ENCODE results near the gene CDCA4. TPM values are rescaled to one million over a fixed set of nuclear protein-coding genes. Genes with fewer than 3 reads are reported as not detected.

The CDCA4 gene
- polyA plus RNA-seq (2013, experiment 1 of 2): 33.1 TPM
- polyA plus RNA-seq (2013, experiment 2 of 2): 29.9 TPM

GRCh38 chr14:105020815-105021655 lies at the start of gene CDCA4:
CDCA4 (minus strand) TSS chr14:105021083; CDS start chr14:105011929, 9,154 bp downstream.
- Histone ChIP-seq H3K36me3 (ENCODE audit: control insufficient read depth, insufficient read depth, low read length) (peaks cover 29% of the 10 kb centered on the region), H3K9me3 (ENCODE audit: control insufficient read depth, low read length) (no peaks in the 10 kb centered on the region), H3K27ac (ENCODE audit: low read depth, low read length, severe bottlenecking) (peak within 1 kb of the TSS; percentile 83), H3K4me3 (ENCODE audit: extremely low read depth, insufficient read depth, low read length, poor library complexity, severe bottlenecking) (peak within 1 kb of the TSS; percentile 76), H3K4me1 (ENCODE audit: control insufficient read depth, insufficient read depth, low read length, poor library complexity, severe bottlenecking) (peaks cover 48% of the 10 kb centered on the region)
- WGBS, 2 experiments (ENCODE audit: insufficient coverage in 2 of 2): 0 to 1% methylated on average over 61 to 83 of the region's 115 CpGs

DNA sequence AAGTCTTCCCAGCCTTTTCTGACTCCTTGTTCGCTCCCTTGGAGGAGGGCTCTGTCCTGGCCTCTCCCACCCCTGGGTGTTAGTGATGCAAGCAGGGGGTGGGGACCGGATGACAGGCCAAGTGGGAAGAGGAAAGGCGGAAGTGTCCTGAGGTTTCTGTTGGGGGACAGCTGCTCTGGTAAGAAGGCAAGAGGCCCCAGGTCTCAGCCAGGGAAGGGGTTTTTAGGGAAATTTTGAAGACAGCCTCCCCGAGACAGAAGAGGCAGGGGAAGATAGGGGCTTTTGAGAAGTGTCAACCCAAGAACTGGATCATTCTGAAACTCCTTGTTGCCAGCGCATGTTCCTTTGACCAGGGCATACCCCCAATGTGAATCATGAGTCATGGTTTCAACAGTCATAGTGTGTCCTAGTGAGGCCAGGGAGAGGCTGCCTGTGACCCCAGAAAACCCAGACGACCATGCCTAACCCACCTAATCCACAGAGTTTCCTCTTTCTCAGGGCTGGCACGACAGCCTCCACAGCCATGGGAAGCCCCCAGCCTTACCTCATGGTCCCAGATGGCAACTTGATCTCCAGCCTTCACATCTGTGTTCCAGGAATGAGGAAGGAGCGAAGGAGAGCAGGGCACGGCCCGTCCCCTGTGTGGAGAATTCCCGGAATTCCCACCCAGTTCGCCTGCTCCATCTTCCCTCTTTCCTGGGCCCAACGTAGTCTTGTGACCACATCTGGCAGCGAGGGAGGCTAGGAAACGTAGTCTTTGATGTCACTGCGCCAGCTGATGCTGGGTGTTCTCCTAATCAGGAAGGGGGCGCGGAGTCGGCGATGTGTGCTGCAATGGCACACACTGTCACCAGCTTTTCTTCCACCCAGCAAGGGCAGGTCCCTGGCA lies 49.2 kb upstream of the CDCA4 start:
- WGBS, 2 experiments (ENCODE audit: insufficient coverage in 2 of 2): 89 to 90% methylated on average over 17 to 20 of the region's 20 CpGs
- no peaks in the 10 kb centered on the region for H3K9me3 ChIP-seq (ENCODE audit: control insufficient read depth, low read length)
- peaks cover 44% of the 10 kb centered on the region for H3K4me1 ChIP-seq (ENCODE audit: control insufficient read depth, insufficient read depth, low read length, poor library complexity, severe bottlenecking)
- no peaks in the 10 kb centered on the region for H3K36me3 ChIP-seq (ENCODE audit: control insufficient read depth, insufficient read depth, low read length)
- no peak overlapping the region for H3K4me3 ChIP-seq (ENCODE audit: extremely low read depth, insufficient read depth, low read length, poor library complexity, severe bottlenecking)
- peak overlapping the region; percentile 5 for H3K27ac ChIP-seq (ENCODE audit: low read depth, low read length, severe bottlenecking)

DNA sequence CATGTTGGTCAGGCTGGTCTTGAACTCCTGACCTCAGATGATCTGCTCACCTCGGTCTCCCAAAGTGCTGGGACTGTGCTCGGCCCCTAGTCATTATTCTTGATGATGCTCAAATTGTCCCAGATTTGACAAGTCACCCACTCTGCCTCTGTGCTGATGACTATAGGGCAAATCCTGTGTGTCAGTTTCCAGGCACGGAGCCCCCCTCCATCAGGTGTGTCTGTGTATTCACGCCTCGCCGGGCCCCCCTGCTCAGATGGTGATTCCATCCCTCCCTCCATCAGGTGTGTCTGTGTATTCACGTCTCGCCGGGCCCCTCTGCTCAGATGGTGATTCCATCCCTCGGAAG lies 48.6 kb upstream of the CDCA4 start:
- WGBS, 2 experiments (ENCODE audit: insufficient coverage in 2 of 2): 93 to 97% methylated on average over 5 to 10 of the region's 10 CpGs
- H3K27ac ChIP-seq (ENCODE audit: low read depth, low read length, severe bottlenecking): no peak overlapping the region
- no peaks in the 10 kb centered on the region for H3K36me3 ChIP-seq (ENCODE audit: control insufficient read depth, insufficient read depth, low read length)
- peaks cover 50% of the 10 kb centered on the region for H3K4me1 ChIP-seq (ENCODE audit: control insufficient read depth, insufficient read depth, low read length, poor library complexity, severe bottlenecking)
- H3K4me3 ChIP-seq (ENCODE audit: extremely low read depth, insufficient read depth, low read length, poor library complexity, severe bottlenecking): no peak overlapping the region
- H3K9me3 ChIP-seq (ENCODE audit: control insufficient read depth, low read length): no peaks in the 10 kb centered on the region

DNA sequence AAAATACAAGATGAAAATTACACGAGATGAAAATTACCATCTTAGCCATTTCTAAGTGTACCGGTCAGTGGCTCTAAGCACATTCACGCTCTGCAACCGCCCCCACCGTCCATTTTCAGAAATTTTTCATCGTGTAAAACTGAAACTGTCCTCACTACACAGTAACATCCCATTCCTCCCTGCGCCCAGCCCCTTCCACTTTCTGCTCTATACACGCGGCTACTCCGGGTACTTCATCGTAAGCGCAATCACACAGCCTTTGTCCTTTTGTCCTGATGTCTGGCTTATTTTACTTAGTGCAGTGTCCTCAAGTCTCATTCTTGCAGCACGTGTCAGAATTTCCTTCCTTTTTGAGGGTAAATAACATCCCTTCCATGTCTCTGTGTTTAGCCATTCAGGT lies 47.9 kb upstream of the CDCA4 start:
- 95% methylated on average over 11 to 12 of the region's 13 CpGs for WGBS, 2 experiments (ENCODE audit: insufficient coverage in 2 of 2)
- no peaks in the 10 kb centered on the region for H3K9me3 ChIP-seq (ENCODE audit: control insufficient read depth, low read length)
- H3K4me3 ChIP-seq (ENCODE audit: extremely low read depth, insufficient read depth, low read length, poor library complexity, severe bottlenecking): no peak overlapping the region
- H3K36me3 ChIP-seq (ENCODE audit: control insufficient read depth, insufficient read depth, low read length): no peaks in the 10 kb centered on the region
- H3K27ac ChIP-seq (ENCODE audit: low read depth, low read length, severe bottlenecking): no peak overlapping the region
- H3K4me1 ChIP-seq (ENCODE audit: control insufficient read depth, insufficient read depth, low read length, poor library complexity, severe bottlenecking): peaks cover 48% of the 10 kb centered on the region

DNA sequence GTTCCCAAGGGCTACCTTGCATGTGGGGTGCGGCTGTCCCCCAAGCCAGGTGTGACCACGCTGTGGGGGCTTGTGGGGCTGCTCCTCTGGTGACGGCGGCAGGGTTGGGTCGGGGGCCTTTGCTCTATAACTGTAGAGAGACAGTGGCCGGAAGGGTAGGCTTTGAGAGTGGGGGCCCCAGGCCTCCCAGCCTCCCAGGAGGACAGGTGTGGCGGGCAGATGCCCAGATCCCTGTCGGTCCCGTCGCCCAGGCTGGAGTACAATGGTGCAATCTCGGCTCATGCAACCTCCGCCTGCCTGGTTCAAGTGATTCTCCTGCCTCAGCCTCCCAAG lies 47.1 kb upstream of the CDCA4 start:
- Histone ChIP-seq H3K4me1 (ENCODE audit: control insufficient read depth, insufficient read depth, low read length, poor library complexity, severe bottlenecking) (peaks cover 48% of the 10 kb centered on the region), H3K9me3 (ENCODE audit: control insufficient read depth, low read length) (no peaks in the 10 kb centered on the region), H3K27ac (ENCODE audit: low read depth, low read length, severe bottlenecking) (no peak overlapping the region), H3K4me3 (ENCODE audit: extremely low read depth, insufficient read depth, low read length, poor library complexity, severe bottlenecking) (no peak overlapping the region), H3K36me3 (ENCODE audit: control insufficient read depth, insufficient read depth, low read length) (no peaks in the 10 kb centered on the region)
- WGBS, 2 experiments (ENCODE audit: insufficient coverage in 2 of 2): 92 to 97% methylated on average over 5 to 12 of the region's 12 CpGs

GRCh38 chr14:105067140-105067968 lies 46.5 kb upstream of the CDCA4 start:
- H3K4me1 ChIP-seq (ENCODE audit: control insufficient read depth, insufficient read depth, low read length, poor library complexity, severe bottlenecking): peaks cover 48% of the 10 kb centered on the region
- H3K36me3 ChIP-seq (ENCODE audit: control insufficient read depth, insufficient read depth, low read length): no peaks in the 10 kb centered on the region
- H3K27ac ChIP-seq (ENCODE audit: low read depth, low read length, severe bottlenecking): peak overlapping the region; percentile 16
- H3K4me3 ChIP-seq (ENCODE audit: extremely low read depth, insufficient read depth, low read length, poor library complexity, severe bottlenecking): no peak overlapping the region
- WGBS, 2 experiments (ENCODE audit: insufficient coverage in 2 of 2): 87 to 90% methylated on average over 15 to 17 of the region's 18 CpGs
- no peaks in the 10 kb centered on the region for H3K9me3 ChIP-seq (ENCODE audit: control insufficient read depth, low read length)

DNA sequence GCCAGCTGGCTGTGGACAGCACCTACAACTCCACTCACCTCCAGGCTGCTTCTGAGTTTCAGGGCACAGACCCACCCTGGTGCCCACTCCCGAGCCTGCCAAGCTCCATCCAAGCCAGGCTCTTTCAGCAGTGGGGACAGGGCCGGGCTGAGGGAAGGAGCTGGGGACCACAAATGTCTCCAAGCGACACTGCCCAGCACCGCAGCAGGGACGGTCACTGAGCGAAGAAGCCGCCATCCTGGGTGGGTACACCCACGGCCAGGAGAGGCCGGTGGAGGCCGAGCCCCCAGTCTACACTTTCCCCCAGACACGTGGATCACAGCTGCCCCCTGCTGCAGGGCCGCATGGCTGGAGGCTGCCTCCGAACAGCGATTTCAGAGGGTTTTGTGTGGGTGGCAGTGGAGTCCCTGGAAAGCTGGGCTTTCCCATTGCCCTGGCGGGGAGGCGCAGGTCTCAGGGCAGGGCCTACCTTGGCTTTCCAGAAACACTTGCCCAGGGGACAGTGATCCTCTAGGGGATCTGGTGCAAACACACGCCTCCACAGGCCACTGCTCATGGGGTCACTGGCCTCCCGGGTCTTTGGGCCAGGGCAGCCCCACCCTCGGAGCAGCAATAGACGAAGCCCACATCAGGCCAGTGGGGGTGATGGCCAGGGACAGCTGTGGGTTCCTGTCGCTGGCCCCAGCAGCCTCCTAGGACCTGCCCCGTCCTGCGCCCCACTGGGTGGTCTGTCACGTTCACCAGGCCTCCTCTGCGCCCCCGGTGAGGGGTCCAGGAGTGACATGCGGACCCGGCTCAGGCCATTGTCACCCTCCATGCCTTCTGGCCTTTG lies 45.6 kb upstream of the CDCA4 start:
- no peaks in the 10 kb centered on the region for H3K9me3 ChIP-seq (ENCODE audit: control insufficient read depth, low read length)
- no peak overlapping the region for H3K4me3 ChIP-seq (ENCODE audit: extremely low read depth, insufficient read depth, low read length, poor library complexity, severe bottlenecking)
- H3K27ac ChIP-seq (ENCODE audit: low read depth, low read length, severe bottlenecking): no peak overlapping the region
- no peaks in the 10 kb centered on the region for H3K36me3 ChIP-seq (ENCODE audit: control insufficient read depth, insufficient read depth, low read length)
- peaks cover 50% of the 10 kb centered on the region for H3K4me1 ChIP-seq (ENCODE audit: control insufficient read depth, insufficient read depth, low read length, poor library complexity, severe bottlenecking)
- WGBS, 2 experiments (ENCODE audit: insufficient coverage in 2 of 2): 89 to 92% methylated on average over 22 to 28 of the region's 28 CpGs

GRCh38 chr14:105065280-105066228 lies 44.7 kb upstream of the CDCA4 start, which contains the start of gene GPR132:
GPR132 (minus strand) TSS chr14:105065430; CDS start chr14:105055420, 10,010 bp downstream.
- WGBS, 2 experiments (ENCODE audit: insufficient coverage in 2 of 2): 90 to 92% methylated on average over 14 to 15 of the region's 22 CpGs
- Histone ChIP-seq H3K9me3 (ENCODE audit: control insufficient read depth, low read length) (no peaks in the 10 kb centered on the region), H3K4me3 (ENCODE audit: extremely low read depth, insufficient read depth, low read length, poor library complexity, severe bottlenecking) (no peak within 1 kb of the TSS), H3K27ac (ENCODE audit: low read depth, low read length, severe bottlenecking) (peak within 1 kb of the TSS; percentile 23), H3K4me1 (ENCODE audit: control insufficient read depth, insufficient read depth, low read length, poor library complexity, severe bottlenecking) (peaks cover 52% of the 10 kb centered on the region), H3K36me3 (ENCODE audit: control insufficient read depth, insufficient read depth, low read length) (no peaks in the 10 kb centered on the region)

DNA sequence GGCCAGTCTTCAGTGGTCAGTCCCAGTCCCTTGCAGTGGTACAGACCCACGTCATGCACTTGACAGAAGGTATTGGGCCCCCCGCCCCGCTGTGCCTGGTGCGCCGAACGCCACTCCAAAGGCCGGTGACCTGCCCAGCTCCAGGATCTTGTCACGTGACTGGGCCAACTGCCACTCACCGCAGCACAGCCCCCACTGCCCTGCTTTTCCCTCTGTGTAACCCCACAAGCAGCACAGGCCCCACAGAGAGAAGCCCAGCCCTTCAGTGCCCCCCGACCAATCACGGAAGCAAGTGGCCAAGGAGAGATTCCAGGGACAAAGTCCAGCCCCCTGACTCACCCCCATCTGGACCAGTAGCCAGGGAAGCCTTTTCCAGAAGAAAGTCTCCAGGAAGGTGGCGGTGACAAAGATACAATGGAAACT lies 43.8 kb upstream of the CDCA4 start:
- H3K4me1 ChIP-seq (ENCODE audit: control insufficient read depth, insufficient read depth, low read length, poor library complexity, severe bottlenecking): peaks cover 48% of the 10 kb centered on the region
- WGBS, 2 experiments (ENCODE audit: insufficient coverage in 2 of 2): 93 to 99% methylated on average over 7 to 11 of the region's 12 CpGs
- H3K36me3 ChIP-seq (ENCODE audit: control insufficient read depth, insufficient read depth, low read length): no peaks in the 10 kb centered on the region
- no peaks in the 10 kb centered on the region for H3K9me3 ChIP-seq (ENCODE audit: control insufficient read depth, low read length)
- H3K27ac ChIP-seq (ENCODE audit: low read depth, low read length, severe bottlenecking): peak overlapping the region; percentile 13
- H3K4me3 ChIP-seq (ENCODE audit: extremely low read depth, insufficient read depth, low read length, poor library complexity, severe bottlenecking): no peak overlapping the region
